NAMALWA (cell line): ENCODE measurements around the gene PRCP.
"Not testable (repeated sequence)": the region's sequence is repeated elsewhere in the genome, so short reads cannot be mapped to it uniquely, and the experiment has no call there.

Source experiments
- DNase-seq: peaks from one replicate; pipeline ENCODE4 v3.0.0-alpha.2; 2015; ENCODE audit warnings: low spot score

PRCP gene

GRCh38 chr11:82872377-82873150 is 27.7 kb downstream of the PRCP start:
- no peak for DNase-seq

- no peak for DNase-seq
These were observed 28.6 kb downstream of the PRCP start for GRCh38 chr11:82871646-82872045.

DNA sequence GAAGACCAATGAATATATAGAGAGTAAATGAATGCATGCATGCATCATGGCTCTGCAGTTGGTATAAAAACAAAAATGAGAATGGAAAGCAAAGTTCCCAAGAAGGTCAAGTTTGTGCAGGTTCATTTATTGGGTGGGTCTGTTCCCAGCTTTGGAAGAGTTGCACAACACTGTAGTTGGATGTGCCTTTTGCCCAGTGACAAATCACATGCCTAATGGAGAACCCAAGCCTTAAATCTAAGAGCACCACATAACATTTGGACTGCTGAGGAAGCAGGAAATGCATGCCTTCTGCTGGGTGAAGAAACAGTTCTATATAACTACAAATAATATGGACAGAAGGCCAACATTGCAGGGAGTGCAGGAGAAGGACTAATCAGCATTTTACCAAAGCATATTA is 30.6 kb downstream of the PRCP start:
- no peak for DNase-seq

DNA sequence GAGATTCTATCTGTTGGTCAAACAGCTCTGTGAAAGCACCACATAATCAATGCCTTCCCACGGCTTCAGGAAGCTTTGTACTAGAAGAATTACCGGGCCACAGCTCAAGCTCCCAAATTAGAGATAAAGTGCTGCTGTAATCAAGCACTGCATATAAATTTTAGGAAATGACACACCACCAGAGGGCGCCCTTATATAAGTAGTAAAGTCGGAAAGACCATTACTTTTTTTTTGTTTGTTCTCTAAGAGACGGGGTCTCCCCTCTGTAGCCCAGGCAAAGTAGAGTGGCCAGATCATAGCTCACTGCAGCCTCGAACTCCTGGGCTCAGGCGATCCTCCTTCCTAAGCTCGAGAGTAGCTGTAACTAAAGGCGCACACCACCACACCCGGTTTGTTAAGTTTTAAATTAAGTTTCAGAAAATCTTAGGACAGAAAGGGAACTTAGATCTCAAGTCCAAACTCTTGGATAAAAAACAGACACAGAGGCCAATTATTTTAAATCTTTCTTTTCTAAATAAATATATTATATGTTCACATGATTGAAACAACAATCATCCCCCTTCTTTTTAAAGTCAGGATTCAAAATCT is 32.6 kb downstream of the PRCP start:
- DNase-seq, result peak; percentile 91

- no peak for DNase-seq
These were observed 34.4 kb downstream of the PRCP start for GRCh38 chr11:82865841-82866240.

GRCh38 chr11:82864268-82864667 is 36.0 kb downstream of the PRCP start:
- peak; percentile 62 for DNase-seq

DNA sequence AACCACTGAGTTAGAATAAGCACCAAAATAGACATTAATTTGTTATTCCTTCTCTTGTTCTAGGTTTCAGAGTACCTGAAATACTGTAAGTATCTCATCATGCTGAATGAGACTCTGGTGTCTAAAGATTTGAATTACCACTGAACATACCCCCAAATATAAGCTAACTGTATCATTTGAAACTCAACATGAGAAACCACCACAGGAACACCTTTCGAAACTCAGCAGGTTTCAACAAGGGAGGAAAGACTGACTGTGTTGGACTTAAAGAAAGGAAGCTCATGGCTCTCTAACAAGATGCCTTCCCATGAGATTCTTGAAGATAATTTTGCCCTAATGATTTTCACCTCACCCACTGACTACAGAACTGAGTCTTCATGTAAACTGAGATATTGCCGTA is 37.0 kb downstream of the PRCP start:
- DNase-seq, result no peak

DNA sequence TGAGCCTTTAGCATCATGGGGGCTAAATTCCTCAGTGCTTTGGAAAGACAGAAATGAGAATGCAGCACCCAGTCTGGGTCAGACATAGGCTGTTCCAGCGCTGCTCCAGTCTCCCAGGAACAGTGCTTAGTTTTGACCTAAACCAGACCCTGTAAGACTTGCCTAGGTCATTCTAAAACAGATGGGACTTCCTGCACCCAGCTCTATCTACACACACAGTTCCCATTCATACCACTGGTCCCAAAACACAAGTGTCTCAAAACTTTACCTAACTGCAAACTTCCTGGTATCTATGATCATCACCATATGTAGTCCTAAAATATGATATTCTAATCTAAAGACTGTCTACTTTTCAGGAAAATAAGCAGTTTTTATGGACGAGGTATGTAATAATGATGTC is 37.9 kb downstream of the PRCP start:
- no peak for DNase-seq

- DNase-seq, result no peak
These were observed 40.5 kb downstream of the PRCP start for GRCh38 chr11:82859750-82860149.

DNA sequence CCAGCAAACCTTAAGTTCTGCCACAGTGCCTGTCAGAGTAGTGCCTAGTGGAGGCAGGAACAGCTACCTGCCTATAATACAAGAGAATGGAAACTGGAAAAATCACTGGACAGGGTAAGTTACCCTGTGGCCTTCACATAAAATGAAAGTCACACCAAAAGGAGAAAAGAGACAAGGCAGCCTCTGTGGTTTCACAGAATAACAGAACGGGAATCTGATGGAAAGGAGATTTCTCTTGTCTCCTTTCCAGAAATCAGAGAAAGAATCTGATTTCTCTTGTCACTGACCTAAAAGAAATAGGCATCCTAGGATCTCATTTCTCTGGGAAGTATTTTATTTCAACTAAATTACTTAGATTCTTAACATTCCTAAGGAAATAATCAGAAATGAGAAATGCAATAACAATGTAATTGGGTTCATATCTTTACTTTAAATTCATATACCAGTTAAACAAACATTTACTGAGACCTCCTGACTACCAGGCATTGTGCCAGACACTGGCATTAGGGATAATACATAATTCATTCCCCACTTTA is 41.6 kb downstream of the PRCP start:
- DNase-seq, result no peak

DNA sequence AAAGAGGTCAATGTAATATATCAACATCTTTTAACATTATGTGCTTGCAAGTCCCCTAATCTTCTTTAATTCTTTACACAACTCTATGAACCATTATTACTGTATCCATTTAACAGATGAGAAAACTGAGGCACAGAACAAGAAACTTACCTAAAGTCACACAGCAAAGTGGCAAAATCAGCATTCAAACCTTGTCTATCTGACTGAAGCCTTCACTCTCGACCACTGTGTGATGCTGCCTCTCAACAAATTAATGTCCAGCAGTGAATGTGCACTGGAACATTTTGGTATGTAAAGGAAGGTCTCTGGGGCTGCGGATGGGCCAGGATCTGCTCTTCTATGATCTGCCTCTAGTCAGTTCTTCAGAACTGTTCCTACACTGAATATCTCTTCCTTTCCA is 42.1 kb downstream of the PRCP start:
- DNase-seq, result no peak

DNA sequence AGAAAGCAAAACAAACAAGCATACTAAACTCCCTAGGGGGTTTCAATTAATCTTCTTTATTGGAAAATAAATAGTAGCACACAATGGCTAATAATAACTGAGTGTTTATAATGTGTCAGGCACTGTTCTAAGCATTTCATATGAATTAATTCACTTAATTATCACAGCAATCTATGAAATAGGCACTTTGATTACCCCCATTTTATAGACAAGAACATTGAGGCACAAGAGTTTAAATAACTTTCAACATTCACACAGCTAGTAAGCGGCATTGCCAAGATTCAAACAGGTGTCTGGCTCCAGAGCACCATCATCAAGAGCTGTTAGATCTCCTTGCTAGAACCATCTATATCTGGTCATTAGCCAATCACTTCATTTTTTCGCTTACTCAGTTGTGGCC is 43.1 kb downstream of the PRCP start:
- DNase-seq, result no peak

DNA sequence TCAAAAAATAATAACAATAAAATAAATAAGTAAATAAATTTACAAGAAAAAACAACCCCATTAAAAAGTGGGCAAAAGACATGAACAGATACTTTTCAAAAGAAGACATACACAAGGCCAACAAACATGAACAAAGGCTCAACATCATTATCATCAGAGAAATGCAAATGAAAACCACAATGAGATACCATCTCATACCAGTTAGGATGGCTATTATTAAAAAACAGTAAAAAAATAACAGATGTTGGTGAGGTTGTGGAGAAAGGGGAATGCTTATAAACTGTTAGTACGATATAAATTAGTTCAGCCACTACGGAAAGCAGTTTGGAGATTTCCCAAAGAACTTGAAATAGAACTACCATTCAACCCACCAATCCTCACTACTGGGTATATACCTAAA is 44.6 kb downstream of the PRCP start:
- DNase-seq, result no peak

DNA sequence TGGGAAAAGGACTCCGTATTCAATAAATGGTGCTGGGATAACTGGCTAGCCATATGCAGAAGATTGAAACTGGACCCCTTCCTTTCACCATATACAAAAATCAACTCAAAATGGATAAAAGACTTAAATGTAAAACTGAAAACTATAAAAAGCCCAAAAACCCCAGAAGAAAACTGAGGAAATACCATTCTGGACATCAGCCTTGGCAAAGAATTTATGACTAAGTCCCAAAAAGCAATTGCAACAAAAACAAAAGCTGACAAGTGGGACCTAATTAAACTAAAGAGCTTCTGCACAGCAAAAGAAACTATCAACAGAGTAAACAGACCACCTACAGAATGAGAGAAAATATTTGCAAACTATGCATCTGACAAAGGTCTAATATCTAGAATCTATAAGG is 45.3 kb downstream of the PRCP start:
- DNase-seq, result not testable (repeated sequence)

- DNase-seq, result no peak
These were observed 46.0 kb downstream of the PRCP start for GRCh38 chr11:82854242-82854641.

DNA sequence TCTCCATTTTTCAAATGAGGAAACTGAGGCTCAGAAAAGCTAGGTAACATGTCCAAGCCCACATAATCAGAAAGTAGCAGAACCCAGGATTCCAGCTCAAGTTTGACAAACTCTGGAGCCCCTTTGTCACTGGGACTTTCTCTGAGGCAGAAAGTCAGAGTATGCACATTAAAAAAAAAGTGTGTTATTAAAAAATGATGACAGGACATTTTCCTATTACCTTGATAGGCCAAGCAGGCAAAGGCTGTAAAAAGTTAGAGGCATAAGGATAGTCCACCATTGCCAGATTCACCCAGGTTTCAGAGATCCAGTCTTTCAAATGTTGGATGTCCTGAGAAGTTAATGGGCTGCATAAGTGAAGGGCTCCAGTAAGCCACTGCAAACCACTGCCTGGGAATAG is 51.4 kb downstream of the PRCP start:
- no peak for DNase-seq

GRCh38 chr11:82845356-82846353 is 54.6 kb downstream of the PRCP start:
- DNase-seq, result no peak

DNA sequence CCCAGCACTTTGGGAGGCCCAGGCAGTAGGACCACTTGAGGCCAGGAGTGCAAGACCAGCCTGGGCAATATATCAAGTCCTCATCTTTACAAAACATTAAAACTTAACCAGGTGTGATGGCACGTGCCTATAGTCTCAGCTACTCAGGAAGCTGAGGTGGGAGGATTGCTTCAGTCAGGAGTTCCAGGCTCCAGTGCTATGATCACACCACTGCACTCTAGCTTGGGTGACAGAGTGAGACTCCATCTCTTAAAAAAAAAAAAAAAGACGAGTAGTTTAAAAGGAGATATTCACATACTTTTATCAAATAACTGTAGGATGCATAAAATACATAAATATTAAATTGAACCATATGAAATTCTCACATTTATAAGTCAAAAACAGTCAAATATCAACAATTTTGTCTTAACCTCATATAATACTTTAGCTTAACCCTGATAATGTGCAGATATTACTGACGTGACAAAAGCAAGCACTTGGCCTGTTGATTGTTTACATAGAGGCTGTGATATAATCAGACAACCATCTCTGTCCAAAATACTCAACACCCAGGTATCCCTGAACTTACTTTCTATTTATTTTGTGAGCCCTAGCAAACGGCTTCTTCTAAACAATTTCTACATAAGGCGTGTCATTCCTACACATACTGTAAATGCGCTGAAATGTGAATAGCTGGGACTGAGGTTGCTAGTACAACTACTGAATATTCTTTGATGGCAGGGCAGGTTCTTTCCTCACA is 57.0 kb downstream of the PRCP start:
- DNase-seq, result no peak

- DNase-seq, result no peak
These were observed 58.2 kb downstream of the PRCP start for GRCh38 chr11:82842019-82842418.

DNA sequence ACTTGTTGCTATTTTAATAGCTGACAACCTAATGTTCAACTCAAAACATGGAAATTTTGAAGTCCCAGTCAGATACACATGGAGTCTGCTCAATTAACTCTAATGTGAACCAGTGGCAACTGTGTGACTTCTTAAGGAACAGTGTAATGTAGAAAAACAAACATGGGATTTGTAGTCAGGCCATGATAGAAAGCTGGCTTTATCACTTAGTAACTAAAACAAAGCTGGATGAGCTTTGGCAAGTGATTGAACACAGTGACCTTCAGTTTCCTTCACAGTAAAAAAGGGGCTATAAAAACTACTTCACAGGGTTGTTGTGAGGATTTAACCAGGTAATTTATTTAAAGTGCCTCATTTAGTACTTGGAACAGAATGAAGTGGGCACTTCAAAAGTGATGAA is 62.6 kb downstream of the PRCP start:
- DNase-seq, result no peak

- no peak for DNase-seq
These were observed 67.2 kb downstream of the PRCP start for GRCh38 chr11:82832983-82833382.

GRCh38 chr11:82831364-82831763 is 68.9 kb downstream of the PRCP start:
- DNase-seq, result no peak
